ENCODE results near the gene ADAM21. TPM values are rescaled to one million over a fixed set of nuclear protein-coding genes. Genes with fewer than 3 reads are reported as not detected.
"Not testable (repeated sequence)": the region's sequence is repeated elsewhere in the genome, so short reads cannot be mapped to it uniquely, and the experiment has no call there.

The ADAM21 gene
- total RNA-seq, 1 donor from 2014 or later: 0.10 TPM

DNA sequence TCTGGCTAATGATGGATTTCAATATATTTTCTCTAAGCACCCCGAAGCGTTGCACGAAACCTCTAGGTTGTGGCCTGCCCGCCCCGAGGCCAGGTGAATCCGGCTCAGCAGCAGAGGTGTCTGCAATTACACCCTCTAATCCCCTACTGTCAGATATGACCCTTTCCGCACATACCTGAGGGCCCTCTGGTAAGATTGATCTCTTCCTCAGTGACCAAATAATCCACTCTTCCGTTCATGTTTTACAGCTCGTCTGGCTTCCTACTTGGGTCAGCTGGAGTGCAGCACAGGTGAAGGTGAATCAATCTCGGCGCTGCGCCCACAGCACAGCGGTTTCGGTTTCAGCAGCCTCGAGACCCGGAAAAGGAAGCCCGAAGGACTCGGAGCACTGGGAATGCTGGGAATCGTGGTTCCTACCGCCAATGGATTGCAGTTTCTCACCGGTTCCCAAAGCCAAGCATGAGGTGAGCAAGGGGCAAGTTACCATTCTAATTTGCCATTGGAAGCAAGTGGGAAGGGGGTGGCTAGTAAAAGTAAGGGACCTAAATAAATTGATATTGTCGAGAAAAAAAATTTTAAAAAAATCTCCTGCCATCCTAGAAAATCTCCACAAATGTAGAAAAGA lies 35.1 kb upstream of the ADAM21 start, which contains the start of gene SYNJ2BP:
Gene SYNJ2BP (minus strand): TSS at position 366 of the 625 bp plus-strand sequence. CDS start 127 bp downstream, at position 239.
- TF ChIP-seq, protein P1, sequence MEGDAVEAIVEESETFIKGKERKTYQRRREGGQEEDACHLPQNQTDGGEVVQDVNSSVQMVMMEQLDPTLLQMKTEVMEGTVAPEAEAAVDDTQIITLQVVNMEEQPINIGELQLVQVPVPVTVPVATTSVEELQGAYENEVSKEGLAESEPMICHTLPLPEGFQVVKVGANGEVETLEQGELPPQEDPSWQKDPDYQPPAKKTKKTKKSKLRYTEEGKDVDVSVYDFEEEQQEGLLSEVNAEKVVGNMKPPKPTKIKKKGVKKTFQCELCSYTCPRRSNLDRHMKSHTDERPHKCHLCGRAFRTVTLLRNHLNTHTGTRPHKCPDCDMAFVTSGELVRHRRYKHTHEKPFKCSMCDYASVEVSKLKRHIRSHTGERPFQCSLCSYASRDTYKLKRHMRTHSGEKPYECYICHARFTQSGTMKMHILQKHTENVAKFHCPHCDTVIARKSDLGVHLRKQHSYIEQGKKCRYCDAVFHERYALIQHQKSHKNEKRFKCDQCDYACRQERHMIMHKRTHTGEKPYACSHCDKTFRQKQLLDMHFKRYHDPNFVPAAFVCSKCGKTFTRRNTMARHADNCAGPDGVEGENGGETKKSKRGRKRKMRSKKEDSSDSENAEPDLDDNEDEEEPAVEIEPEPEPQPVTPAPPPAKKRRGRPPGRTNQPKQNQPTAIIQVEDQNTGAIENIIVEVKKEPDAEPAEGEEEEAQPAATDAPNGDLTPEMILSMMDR (conservative IDR thresholded peaks at IDR 0.05): no peak
- H3K9me3 Mint-ChIP-seq: no peaks in the 10 kb centered on the region
- H3K4me1 Mint-ChIP-seq (ENCODE audit: unreplicated experiment): peaks cover 15% of the 10 kb centered on the region
- DNase-seq (ENCODE audit: extremely low spot score, unreplicated experiment): peak; percentile 76
- H3K36me3 Mint-ChIP-seq: peaks cover 2% of the 10 kb centered on the region
- H3K27me3 Mint-ChIP-seq: peaks cover 9% of the 10 kb centered on the region
- peak within 1 kb of the TSS; percentile 98 for H3K4me3 Mint-ChIP-seq
- H3K27ac Mint-ChIP-seq: peak within 1 kb of the TSS; percentile 93

DNA sequence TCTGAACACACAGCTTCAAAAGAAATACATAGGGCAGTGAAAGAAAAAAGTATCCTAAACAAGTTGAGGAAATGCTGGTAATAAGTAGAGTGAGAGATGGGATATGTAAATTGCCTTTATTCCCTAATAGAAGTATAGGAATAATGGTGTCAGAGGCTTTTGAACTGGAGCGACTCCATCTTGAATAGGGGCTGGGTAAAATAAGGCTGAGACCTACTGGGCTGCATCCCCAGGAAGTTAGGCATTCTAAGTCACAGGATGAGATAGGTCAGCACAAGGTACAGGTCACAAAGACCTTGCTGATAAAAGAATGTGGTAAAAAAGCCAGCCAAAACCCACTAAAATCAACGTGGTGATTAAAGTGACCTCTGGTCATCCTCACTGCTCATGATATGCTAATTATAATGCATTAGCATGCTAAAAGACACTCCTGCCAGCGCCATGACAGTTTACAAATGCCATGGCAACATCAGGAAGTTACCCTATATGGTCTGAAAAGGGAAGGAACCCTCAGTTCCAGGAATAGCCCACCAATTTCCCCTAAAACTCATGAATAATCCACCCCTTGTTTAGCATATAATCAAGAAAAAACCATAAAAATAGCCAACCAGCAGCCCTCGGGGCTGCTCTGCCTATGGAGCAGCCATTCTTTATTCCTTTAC lies 32.6 kb upstream of the ADAM21 start:
- H3K36me3 Mint-ChIP-seq; H3K27ac Mint-ChIP-seq; H3K9me3 Mint-ChIP-seq; DNase-seq (ENCODE audit: extremely low spot score, unreplicated experiment): not testable (repeated sequence)
- H3K4me3 Mint-ChIP-seq: peak overlapping the region; percentile 47
- H3K27me3 Mint-ChIP-seq: peaks cover 12% of the 10 kb centered on the region
- peaks cover 14% of the 10 kb centered on the region for H3K4me1 Mint-ChIP-seq (ENCODE audit: unreplicated experiment)

DNA sequence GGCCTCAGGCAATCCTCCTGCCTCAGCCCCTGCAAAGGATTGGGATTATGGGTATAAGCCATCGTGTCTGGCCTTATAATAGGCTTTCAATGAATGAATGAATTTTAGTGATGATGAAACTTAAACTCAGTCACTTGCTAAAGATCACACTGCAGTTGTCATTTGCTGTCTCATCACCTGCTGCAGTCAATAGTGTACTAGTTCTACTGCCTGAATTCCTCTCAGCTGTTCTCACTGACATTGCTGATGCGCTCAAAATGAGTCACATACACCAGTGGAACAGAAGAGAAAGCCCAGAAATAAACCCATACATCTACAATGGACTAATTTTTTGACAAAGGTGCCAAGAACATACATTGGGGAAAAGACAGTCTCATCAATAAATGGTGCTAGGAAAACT lies 29.4 kb upstream of the ADAM21 start:
- no peaks in the 10 kb centered on the region for H3K4me1 Mint-ChIP-seq (ENCODE audit: unreplicated experiment)
- DNase-seq (ENCODE audit: extremely low spot score, unreplicated experiment): no peak

DNA sequence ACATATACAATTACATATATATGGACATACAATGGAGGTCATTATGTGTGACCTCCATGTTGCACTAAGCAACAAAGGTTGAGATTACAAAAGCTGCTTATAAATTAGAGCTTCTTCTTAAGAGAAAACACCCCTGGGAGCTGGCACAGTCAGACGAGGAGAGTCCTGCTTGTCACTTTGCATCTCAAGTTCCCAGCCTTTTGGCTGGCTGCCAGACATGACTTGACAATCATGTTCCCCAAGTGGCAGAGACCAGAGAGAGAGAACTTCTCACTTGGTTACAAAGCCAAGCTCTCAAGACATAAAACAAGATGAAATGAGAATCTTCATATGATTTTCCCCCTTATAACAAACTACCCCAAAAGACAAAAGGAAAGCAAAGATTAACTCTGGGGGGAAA lies 26.6 kb upstream of the ADAM21 start:
- Mint-ChIP-seq H3K27me3 (peaks cover 6% of the 10 kb centered on the region), H3K4me3 (no peak overlapping the region), H3K9me3 (peaks cover 19% of the 10 kb centered on the region), H3K4me1 (ENCODE audit: unreplicated experiment) (no peaks in the 10 kb centered on the region), H3K36me3 (no peaks in the 10 kb centered on the region), H3K27ac (no peak overlapping the region)
- TF ChIP-seq, protein P1 (conservative IDR thresholded peaks at IDR 0.05): no peak
- DNase-seq (ENCODE audit: extremely low spot score, unreplicated experiment): no peak

More for the DNA sequence above, 29.4 kb upstream of the ADAM21 start:
- Mint-ChIP-seq H3K36me3 (no peaks in the 10 kb centered on the region), H3K27ac (no peak overlapping the region), H3K27me3 (peaks cover 12% of the 10 kb centered on the region), H3K4me3 (no peak overlapping the region), H3K9me3 (peaks cover 12% of the 10 kb centered on the region)
- TF ChIP-seq, protein P1 (conservative IDR thresholded peaks at IDR 0.05): no peak

DNA sequence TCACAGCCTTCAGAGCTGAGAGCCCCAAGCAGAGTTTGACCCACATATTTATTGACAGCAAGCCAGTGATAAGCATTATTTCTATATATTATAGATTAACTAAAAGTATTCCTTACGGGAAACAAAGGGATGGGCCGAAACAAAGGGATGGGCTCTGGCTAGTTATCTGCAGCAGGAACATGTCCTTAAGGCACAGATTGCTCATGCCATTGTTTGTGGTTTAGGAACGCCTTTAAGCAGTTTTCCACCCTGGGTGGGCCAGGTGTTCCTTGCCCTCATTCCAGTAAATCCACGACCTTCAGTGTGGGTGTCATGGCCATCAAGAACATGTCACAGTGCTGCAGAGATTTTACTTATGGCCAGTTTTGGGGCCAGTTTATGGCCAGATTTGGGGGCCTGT lies 25.4 kb upstream of the ADAM21 start:
- H3K27ac Mint-ChIP-seq; H3K27me3 Mint-ChIP-seq; H3K36me3 Mint-ChIP-seq; H3K4me1 Mint-ChIP-seq (ENCODE audit: unreplicated experiment); H3K4me3 Mint-ChIP-seq; DNase-seq (ENCODE audit: extremely low spot score, unreplicated experiment): not testable (repeated sequence)
- H3K9me3 Mint-ChIP-seq: peaks cover 19% of the 10 kb centered on the region

DNA sequence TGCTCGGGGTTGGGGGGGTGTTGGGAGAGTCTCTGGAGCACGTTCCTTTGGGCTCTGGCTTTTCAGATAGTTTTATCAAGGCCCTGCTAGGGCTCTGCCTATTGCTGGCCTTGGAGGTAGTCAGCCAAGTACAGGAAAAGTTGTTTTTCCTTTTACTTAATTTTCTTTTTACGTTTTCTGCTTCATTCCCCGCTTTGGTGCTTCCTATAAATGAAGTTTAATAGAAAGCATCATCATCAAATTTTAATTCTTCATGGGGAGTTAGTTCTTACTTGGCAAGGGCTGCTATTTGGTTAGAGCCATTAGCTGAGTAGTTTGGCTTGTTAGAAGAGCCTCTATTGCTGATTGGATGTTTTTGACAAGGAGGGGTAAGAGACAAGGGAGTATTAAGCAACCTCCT lies 15.1 kb upstream of the ADAM21 start:
- Mint-ChIP-seq H3K4me3 (no peak overlapping the region), H3K4me1 (ENCODE audit: unreplicated experiment) (no peaks in the 10 kb centered on the region), H3K27ac (no peak overlapping the region), H3K36me3 (no peaks in the 10 kb centered on the region), H3K9me3 (peaks cover 14% of the 10 kb centered on the region), H3K27me3 (peaks cover 2% of the 10 kb centered on the region)
- no peak for DNase-seq (ENCODE audit: extremely low spot score, unreplicated experiment)
- TF ChIP-seq, protein P1 (conservative IDR thresholded peaks at IDR 0.05): no peak
